ENCODE measurements around the gene EEFSEC.

DNA sequence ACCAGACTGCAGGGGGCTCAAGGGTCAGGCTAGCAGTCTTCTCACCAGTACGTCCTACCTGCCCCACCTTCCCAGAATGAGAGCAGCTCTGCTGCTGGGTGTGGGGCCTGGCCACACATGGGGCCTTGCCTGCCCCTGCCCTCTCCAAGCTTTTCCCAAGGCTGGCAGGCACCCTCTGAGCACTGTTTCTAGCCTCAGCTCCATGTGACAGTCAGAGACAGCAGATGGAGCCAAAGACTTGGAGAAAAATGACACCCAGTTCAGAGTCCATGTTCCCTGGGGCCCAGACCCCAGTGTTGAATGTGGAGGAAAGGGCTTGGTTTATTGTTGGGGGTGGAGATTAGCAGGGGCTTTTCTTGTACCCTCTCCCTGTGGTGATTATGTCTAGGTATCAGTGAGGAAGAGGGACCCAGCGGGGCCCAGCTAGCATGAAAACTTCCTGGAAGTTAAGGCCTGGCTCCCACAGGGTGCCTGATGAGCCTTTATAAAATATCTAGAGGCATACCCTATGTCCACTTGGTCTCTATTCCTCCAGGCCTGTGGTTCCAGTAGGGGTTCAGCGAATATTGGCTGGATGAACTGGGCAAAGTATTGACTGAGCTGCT lies 153.8 kb downstream of the EEFSEC start:
- TF ChIP-seq TAF1 (IDR thresholded peaks at IDR 0.05; ENCODE audit: borderline replicate concordance, low read depth, low read length) (no peak), POLR2AphosphoS5 (IDR thresholded peaks at IDR 0.05; ENCODE audit: low read depth, low read length) (no peak)

All from GM12892 (cell line).